ENCODE measurements around the gene ENTPD8.
"Not testable (repeated sequence)": the region's sequence is repeated elsewhere in the genome, so short reads cannot be mapped to it uniquely, and the experiment has no call there.

The ENTPD8 gene

GRCh38 chr9:137390553-137391410 lies 50.4 kb downstream of the ENTPD8 start:
- peak; percentile 73 for DNase-seq

- DNase-seq: no peak
Measured at GRCh38 chr9:137389428-137389746, 51.8 kb downstream of the ENTPD8 start.

GRCh38 chr9:137388589-137389427 lies 52.3 kb downstream of the ENTPD8 start:
- DNase-seq: no peak

- DNase-seq: no peak
Measured at GRCh38 chr9:137387891-137388560, 53.1 kb downstream of the ENTPD8 start.

GRCh38 chr9:137387114-137387890 lies 53.9 kb downstream of the ENTPD8 start:
- peak; percentile 51 for DNase-seq

DNA sequence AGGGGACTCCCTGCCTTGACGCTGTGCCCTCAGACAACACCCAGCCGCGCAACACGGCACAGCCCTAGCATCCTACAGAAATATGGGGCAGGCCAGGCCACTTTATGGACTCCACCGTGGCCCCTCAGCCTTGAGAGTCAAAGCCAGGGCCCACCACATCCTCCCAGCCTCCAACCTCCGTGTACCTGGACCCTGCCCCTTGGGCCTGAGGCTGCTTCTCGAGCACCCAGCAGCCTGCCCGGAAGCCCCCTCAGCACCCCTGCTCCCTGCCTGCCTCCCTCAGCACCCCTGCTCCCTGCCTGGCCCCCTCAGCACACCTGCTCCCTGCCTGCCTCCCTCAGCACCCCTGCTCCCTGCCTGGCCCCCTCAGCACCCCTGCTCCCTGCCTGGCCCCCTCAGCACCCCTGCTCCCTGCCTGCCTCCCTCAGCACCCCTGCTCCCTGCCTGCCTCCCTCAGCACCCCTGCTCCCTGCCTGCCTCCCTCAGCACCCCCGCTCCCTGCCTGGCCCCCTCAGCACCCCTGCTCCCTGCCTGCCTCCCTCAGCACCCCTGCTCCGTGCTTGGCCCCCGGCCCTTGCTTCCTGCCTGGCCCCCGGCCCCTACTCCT lies 54.5 kb downstream of the ENTPD8 start:
- not testable (repeated sequence) for DNase-seq

DNA sequence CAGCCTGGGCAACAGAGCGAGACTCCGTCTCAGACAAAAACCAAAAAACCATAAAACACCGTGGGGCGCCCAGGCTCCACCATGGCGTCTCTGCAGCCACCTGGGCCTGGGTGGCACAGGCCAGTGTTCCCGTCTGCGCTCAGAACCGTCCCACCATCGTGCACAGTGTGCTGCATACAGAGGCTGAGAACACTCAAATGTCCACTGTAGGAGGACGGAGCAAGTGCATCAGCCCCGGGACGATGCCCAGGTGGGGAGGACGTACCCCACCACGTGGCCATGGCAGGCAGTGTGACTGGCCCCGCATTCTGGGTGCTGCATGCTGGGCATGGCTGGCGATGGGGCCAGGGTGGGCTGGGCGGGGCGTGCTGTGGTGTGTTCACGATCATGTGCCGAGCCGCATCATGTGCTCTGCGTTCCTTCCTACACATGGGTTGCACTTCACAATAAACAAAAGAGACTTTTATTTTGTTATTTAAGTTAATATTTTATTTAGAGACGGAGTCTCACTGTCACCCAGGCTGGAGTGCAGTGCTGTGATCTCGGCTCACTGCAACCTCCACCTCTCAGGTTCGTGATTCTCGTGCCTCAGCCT lies 56.0 kb downstream of the ENTPD8 start:
- DNase-seq: no peak
